Sigmoid colon (tissue), 7 donors: ENCODE results near the gene TENM4. TPM values are rescaled to one million over a fixed set of nuclear protein-coding genes. Genes with fewer than 3 reads are reported as not detected.

Experiments
- DNase-seq: peaks from one replicate; pipeline ENCODE4 v3.0.0-alpha.2; 2019
- H3K27ac ChIP-seq, 4 donors: fragments of 200-600 bp; sonication (generic); one replicate each; pipeline ENCODE4 v1.5.1; 2016 to 2019; ENCODE audit warnings: mild to moderate bottlenecking in 1 of 4
- H3K27me3 ChIP-seq, 3 donors: fragments of 200-600 bp; sonication (generic); one replicate each; pipeline ENCODE4 v1.5.1; 2019; ENCODE audit warnings: mild to moderate bottlenecking in 1 of 3
- H3K36me3 ChIP-seq, 4 donors: fragments of 200-600 bp; sonication (generic); one replicate each; pipeline ENCODE4 v1.5.1; 2016 to 2019
- H3K4me1 ChIP-seq, 4 donors: fragments of 200-600 bp; sonication (generic); one replicate each; pipeline ENCODE4 v1.5.1; 2017 to 2019
- H3K4me3 ChIP-seq, 4 donors: fragments of 200-600 bp; sonication (generic); one replicate each; pipeline ENCODE4 v1.5.1; 2017 to 2019; ENCODE audit warnings: mild to moderate bottlenecking in 2 of 4, moderate library complexity in 1 of 4
- H3K9me3 ChIP-seq, 4 donors: fragments of 200-600 bp in 3 of 4; sonication (generic) in 3 of 4; one replicate each; pipeline versions ENCODE4 v1.5.1 to v1.6.1; 2013 to 2019
- CTCF ChIP-seq, 4 experiments: fragments of 450-650 bp in 3 of 4; fragments of 200-600 bp in 1 of 4; IDR thresholded peaks; one replicate each; pipeline ENCODE4 v1.5.1; 2016 to 2019; ENCODE audit warnings: antibody characterized with exemption in 4 of 4, mild to moderate bottlenecking in 3 of 4, moderate library complexity in 2 of 4
- EP300 ChIP-seq, 4 donors: sonication (generic); formaldehyde crosslinking; IDR thresholded peaks; one replicate each; pipeline ENCODE4 v1.6.1; 2017; ENCODE audit warnings: antibody characterized with exemption in 4 of 4
- POLR2A ChIP-seq, 2 donors: fragments of 450-650 bp; IDR thresholded peaks; one replicate each; pipeline ENCODE4 v1.6.1; 2016; ENCODE audit warnings: antibody characterized with exemption in 2 of 2, mild to moderate bottlenecking in 2 of 2, moderate library complexity in 2 of 2
- POLR2AphosphoS5 ChIP-seq, 4 donors: sonication (generic); formaldehyde crosslinking; IDR thresholded peaks; one replicate each; pipeline ENCODE4 v1.6.1; 2017; ENCODE audit warnings: antibody characterized with exemption in 4 of 4
- WGBS, 2 donors: extraction: QIAGEN DNeasy Blood & Tissue Kit; methylation state at CpG; one replicate each; pipeline ENCODE4 v1.1.7; 2013; 5-methylcytosine and 5-hydroxymethylcytosine counted together
- intact Hi-C: fragments of 100-400 bp; cut with DNase I; formaldehyde crosslinking; loops from one replicate; pipeline ENCODE4 v1.15.1; 2023
- polyA plus RNA-seq, 3 donors: library from polyadenylated mRNA; stranded (reverse); fragments of 200-250 nt; gene quantifications; one replicate each; pipeline ENCODE4 v1.2.3, GENCODE V29; 2013
- total RNA-seq, 4 donors: library from RNA; depleted of rRNA; stranded (reverse); fragments of >200 nt; gene quantifications; one replicate each; pipeline ENCODE4 v1.1.0, GENCODE V29; 2016
- donor health status: healthy with polysubstance abuse.
- donor health status: Bipolar disorder and iron deficiency.
- donor health status: healthy.

The TENM4 gene
- total and polyA plus RNA-seq, 7 donors, result 0.23 to 14.6 (median 1.9) TPM; not detected in 1

GRCh38 chr11:79249295-79249993 lies 191.4 kb downstream of the TENM4 start:
- DNase-seq, result no peak
- H3K4me3 ChIP-seq, result no peak overlapping the region
- no peaks in the 10 kb centered on the region for H3K36me3 ChIP-seq
- no peak overlapping the region for H3K27ac ChIP-seq
- 86 to 94% methylated on average over 5 of the region's 5 CpGs for WGBS, 2 donors
- H3K9me3 ChIP-seq, result no peaks in the 10 kb centered on the region
- H3K4me1 ChIP-seq, result peaks cover 0 to 10% (median 3%) of the 10 kb centered on the region in 4 donors
- TF ChIP-seq POLR2A (IDR thresholded peaks at IDR 0.05), result no peak
- no peak for TF ChIP-seq CTCF (IDR thresholded peaks at IDR 0.05)
- no peak for TF ChIP-seq EP300 (IDR thresholded peaks at IDR 0.05)
- no peak for TF ChIP-seq POLR2AphosphoS5 (IDR thresholded peaks at IDR 0.05)
- intact Hi-C loops, result no loop called here
- no peaks in the 10 kb centered on the region for H3K27me3 ChIP-seq

GRCh38 chr11:79244798-79245197 lies 196.0 kb downstream of the TENM4 start:
- intact Hi-C loops, result no loop called here

GRCh38 chr11:79244241-79244772 lies 196.5 kb downstream of the TENM4 start:
- H3K4me3 ChIP-seq, result no peak overlapping the region
- TF ChIP-seq EP300 (IDR thresholded peaks at IDR 0.05), result no peak
- TF ChIP-seq POLR2AphosphoS5 (IDR thresholded peaks at IDR 0.05), result peak; percentile 16 to 66 (median 22)
- no peak for TF ChIP-seq POLR2A (IDR thresholded peaks at IDR 0.05)
- H3K27ac ChIP-seq, result peak overlapping the region in 3 of 4 donors; percentile 34 to 48 (median 37)
- no peaks in the 10 kb centered on the region for H3K36me3 ChIP-seq
- intact Hi-C loops, result no loop called here
- WGBS, 2 donors, result 46 to 65% methylated on average over 6 of the region's 6 CpGs
- H3K9me3 ChIP-seq, result no peaks in the 10 kb centered on the region
- no peaks in the 10 kb centered on the region for H3K27me3 ChIP-seq
- peaks cover 0 to 18% (median 4%) of the 10 kb centered on the region in 4 donors for H3K4me1 ChIP-seq
- no peak for DNase-seq

More at GRCh38 chr11:79244798-79245197, 196.0 kb downstream of the TENM4 start:
- H3K27ac ChIP-seq, result peak overlapping the region in 1 of 4 donors; percentile 48
- no peaks in the 10 kb centered on the region for H3K9me3 ChIP-seq
- no peaks in the 10 kb centered on the region for H3K36me3 ChIP-seq
- TF ChIP-seq POLR2AphosphoS5 (IDR thresholded peaks at IDR 0.05) (no peak), POLR2A (IDR thresholded peaks at IDR 0.05) (no peak), CTCF (IDR thresholded peaks at IDR 0.05) (no peak), EP300 (IDR thresholded peaks at IDR 0.05) (no peak)
- no peaks in the 10 kb centered on the region for H3K27me3 ChIP-seq
- peaks cover 0 to 18% (median 4%) of the 10 kb centered on the region in 4 donors for H3K4me1 ChIP-seq
- H3K4me3 ChIP-seq, result no peak overlapping the region
- 40 to 52% methylated on average over 2 of the region's 2 CpGs for WGBS, 2 donors
- no peak for DNase-seq

- DNase-seq, result no peak
- 86 to 90% methylated on average over 16 of the region's 16 CpGs for WGBS, 2 donors
- intact Hi-C loops, result no loop called here
- H3K36me3 ChIP-seq, result no peaks in the 10 kb centered on the region
- no peak for TF ChIP-seq POLR2AphosphoS5 (IDR thresholded peaks at IDR 0.05)
- TF ChIP-seq CTCF (IDR thresholded peaks at IDR 0.05), result no peak
- no peak for TF ChIP-seq POLR2A (IDR thresholded peaks at IDR 0.05)
- no peaks in the 10 kb centered on the region for H3K9me3 ChIP-seq
- peaks cover 0 to 18% (median 4%) of the 10 kb centered on the region in 4 donors for H3K4me1 ChIP-seq
- H3K4me3 ChIP-seq, result no peak overlapping the region
- no peaks in the 10 kb centered on the region for H3K27me3 ChIP-seq
- peak overlapping the region in 3 of 4 donors; percentile 34 to 48 (median 37) for H3K27ac ChIP-seq
Measured at GRCh38 chr11:79243422-79244210, 197.2 kb downstream of the TENM4 start.

GRCh38 chr11:79242616-79243015 lies 198.2 kb downstream of the TENM4 start:
- 88 to 93% methylated on average over 3 of the region's 3 CpGs for WGBS, 2 donors
- no peak overlapping the region for H3K27ac ChIP-seq
- H3K4me3 ChIP-seq, result no peak overlapping the region
- no peaks in the 10 kb centered on the region for H3K36me3 ChIP-seq
- TF ChIP-seq CTCF (IDR thresholded peaks at IDR 0.05), result no peak
- no peak for TF ChIP-seq POLR2AphosphoS5 (IDR thresholded peaks at IDR 0.05)
- no peak for TF ChIP-seq EP300 (IDR thresholded peaks at IDR 0.05)
- no peak for TF ChIP-seq POLR2A (IDR thresholded peaks at IDR 0.05)
- peaks cover 0 to 18% (median 4%) of the 10 kb centered on the region in 4 donors for H3K4me1 ChIP-seq
- intact Hi-C loops, result no loop called here
- H3K27me3 ChIP-seq, result no peaks in the 10 kb centered on the region
- DNase-seq, result no peak
- no peaks in the 10 kb centered on the region for H3K9me3 ChIP-seq
